ENCODE results near the gene C6orf15.

Gene C6orf15

GRCh38 chr6:31112478-31112877 lies at the start of gene C6orf15:
Gene C6orf15, minus strand, starts transcription at chr6:31112575. Its CDS starts 20 bp downstream, at chr6:31112555.
- DNase-seq, result no peak

GRCh38 chr6:31161216-31162126 lies 49.1 kb upstream of the C6orf15 start:
- DNase-seq, result no peak

- peak; percentile 47 for DNase-seq
Measured at GRCh38 chr6:31158863-31159855, 46.8 kb upstream of the C6orf15 start.

GRCh38 chr6:31158140-31158862 lies 45.9 kb upstream of the C6orf15 start, which contains the start of gene TCF19:
Gene TCF19, plus strand, starts transcription at chr6:31158589. Its CDS starts 881 bp downstream, at chr6:31159470.
- peak; percentile 98 for DNase-seq

- DNase-seq, result no peak
Measured at GRCh38 chr6:31157513-31158139, 45.3 kb upstream of the C6orf15 start, which contains the start of gene CCHCR1. Gene CCHCR1, minus strand, starts transcription at chr6:31157802. Its CDS starts 202 bp downstream, at chr6:31157600.

GRCh38 chr6:31156641-31157040 lies 44.3 kb upstream of the C6orf15 start:
- DNase-seq, result no peak

GRCh38 chr6:31154436-31154835 lies 42.1 kb upstream of the C6orf15 start:
- DNase-seq, result no peak

- DNase-seq, result no peak
Measured at GRCh38 chr6:31152781-31153180, 40.4 kb upstream of the C6orf15 start.

GRCh38 chr6:31149827-31150447 lies 37.6 kb upstream of the C6orf15 start:
- DNase-seq, result no peak

GRCh38 chr6:31145386-31145785 lies 33.0 kb upstream of the C6orf15 start:
- DNase-seq, result no peak

GRCh38 chr6:31144970-31145340 lies 32.6 kb upstream of the C6orf15 start:
- DNase-seq, result no peak

GRCh38 chr6:31144296-31144969 lies 32.1 kb upstream of the C6orf15 start:
- DNase-seq, result no peak

- no peak for DNase-seq
Measured at GRCh38 chr6:31143148-31143547, 30.8 kb upstream of the C6orf15 start.

- no peak for DNase-seq
Measured at GRCh38 chr6:31142361-31142761, 30.0 kb upstream of the C6orf15 start.

GRCh38 chr6:31140643-31141042 lies 28.3 kb upstream of the C6orf15 start:
- no peak for DNase-seq

GRCh38 chr6:31139599-31139998 lies 27.2 kb upstream of the C6orf15 start:
- no peak for DNase-seq

GRCh38 chr6:31138982-31139381 lies 26.6 kb upstream of the C6orf15 start, which contains the start of gene PSORS1C2:
Gene PSORS1C2, minus strand, starts transcription at chr6:31139066. Its CDS starts 40 bp downstream, at chr6:31139026.
- DNase-seq, result no peak

GRCh38 chr6:31135710-31136109 lies 23.3 kb upstream of the C6orf15 start:
- no peak for DNase-seq

GRCh38 chr6:31132806-31133205 lies 20.4 kb upstream of the C6orf15 start:
- no peak for DNase-seq

- DNase-seq, result no peak
Measured at GRCh38 chr6:31131595-31131994, 19.2 kb upstream of the C6orf15 start.

GRCh38 chr6:31130751-31131150 lies 18.4 kb upstream of the C6orf15 start:
- DNase-seq, result no peak
